HepG2 (cell line): ENCODE results near the gene MSS51. TPM values are rescaled to one million over a fixed set of nuclear protein-coding genes. Genes with fewer than 3 reads are reported as not detected.

Source experiments
- ATAC-seq: fragments of 200-7000 bp; cut with Tn5 transposase; 3 replicates; pipeline ENCODE4 v1.9.1; 2020; ENCODE audit warnings: mild to moderate bottlenecking, moderate library complexity
- BruUV-seq: library from RNA; stranded (reverse); fragments of 400-500 nt; replicated peaks from 2 replicates; lab custom pipeline; 2021; lab: Mats Ljungman, UMichigan
- CTCF ChIA-PET: fragments of 300-600 bp; formaldehyde crosslinking; extraction: SDS; loops from one replicate; lab custom pipeline; 2021; ENCODE audit warnings: low total read pairs, inconsistent platforms, low intra/inter-chr PET ratio; lab: Yijun Ruan, JAX
- POLR2A ChIA-PET: fragments of 350-600 bp; sonication (Branson Sonifier 250); formaldehyde crosslinking; loops from one replicate; lab custom pipeline; 2020; ENCODE audit warnings: antibody characterized with exemption, inconsistent platforms; lab: Yijun Ruan, JAX
- DNase-seq: peaks from one replicate; pipeline ENCODE4 v3.0.0-alpha.2; 2015; ENCODE audit warnings: low spot score
- FAIRE-seq: peaks from 3 replicates; lab custom pipeline; 2011; peaks lifted over from hg19 to GRCh38; lab: Jason Lieb, UNC
- H2AFZ ChIP-seq: one replicate; pipeline ENCODE4 v1.6.1; 2011; ENCODE audit warnings: low read length, inconsistent platforms
- H3K27ac ChIP-seq: fragments of 300-600 bp; 3 replicates; pipeline ENCODE4 v1.8.0; 2011; ENCODE audit warnings: mixed run types, mild to moderate bottlenecking, mixed read lengths, low read length, inconsistent platforms; ENCODE audit not compliant: insufficient read depth; ENCODE audit errors: extremely low read length
- H3K27me3 ChIP-seq, 2 experiments: fragments of 200-600 bp in 1 of 2; 2 replicates in 1 of 2; 3 replicates in 1 of 2; pipeline versions ENCODE4 v1.6.0 to v1.8.0; 2011; ENCODE audit warnings: low read length in 2 of 2, mild to moderate bottlenecking in 2 of 2, moderate library complexity in 2 of 2, inconsistent platforms in 1 of 2; ENCODE audit not compliant: insufficient read depth in 2 of 2, control insufficient read depth in 1 of 2
- H3K36me3 ChIP-seq, 2 experiments: fragments of 200-600 bp in 1 of 2; replicated peaks in 1 of 2; 2 replicates in 1 of 2; 3 replicates in 1 of 2; pipeline versions ENCODE4 v1.5.1 to v1.8.0; 2011; ENCODE audit warnings: low read length in 2 of 2, inconsistent platforms in 1 of 2; ENCODE audit not compliant: insufficient read depth in 2 of 2, control insufficient read depth in 1 of 2
- H3K4me1 ChIP-seq: 2 replicates; pipeline ENCODE4 v1.5.1; 2012; ENCODE audit warnings: low read length, inconsistent platforms; ENCODE audit not compliant: insufficient read depth
- H3K4me2 ChIP-seq: 2 replicates; pipeline ENCODE4 v1.6.0; 2011; ENCODE audit warnings: low read depth, low read length, inconsistent platforms
- H3K4me3 ChIP-seq, 3 experiments: fragments of 200-600 bp in 1 of 3; sonication (generic), shearing (Covaris generic) in 1 of 3; replicated peaks in 1 of 3; 2 replicates each; pipeline ENCODE4 v1.5.1; 2011 to 2016; ENCODE audit warnings: low read length in 3 of 3, inconsistent platforms in 2 of 3, low read depth in 2 of 3, mild to moderate bottlenecking in 2 of 3, control low read depth in 1 of 3, mixed read lengths in 1 of 3; ENCODE audit not compliant: insufficient read depth in 1 of 3
- H3K79me2 ChIP-seq: one replicate; pipeline ENCODE4 v1.6.1; 2011; ENCODE audit warnings: low read length, inconsistent platforms; ENCODE audit not compliant: insufficient read depth
- H3K9ac ChIP-seq: 2 replicates; pipeline ENCODE4 v1.6.0; 2011; ENCODE audit warnings: mild to moderate bottlenecking, low read depth, low read length, inconsistent platforms; ENCODE audit not compliant: insufficient read depth
- H3K9me3 ChIP-seq: 2 replicates; pipeline ENCODE4 v1.5.1; 2012; ENCODE audit warnings: mild to moderate bottlenecking, low read length
- H4K20me1 ChIP-seq: 2 replicates; pipeline ENCODE4 v1.6.0; 2011; ENCODE audit warnings: inconsistent platforms, mild to moderate bottlenecking, low read length, moderate library complexity; ENCODE audit not compliant: insufficient read depth
- DRAP1 ChIP-seq: IDR thresholded peaks from 2 replicates; pipeline ENCODE4 v1.6.1; 2016; ENCODE audit warnings: missing genetic modification reagents, missing compliant biosample characterization
- HOXD1 ChIP-seq: sonication (generic); formaldehyde crosslinking; IDR thresholded peaks from 2 replicates; pipeline ENCODE4 v1.5.0; 2020; ENCODE audit warnings: missing genetic modification reagents
- JARID2 ChIP-seq: sonication (generic); formaldehyde crosslinking; IDR thresholded peaks from 2 replicates; pipeline ENCODE4 v1.8.1; 2023; ENCODE audit warnings: missing genetic modification reagents, inconsistent platforms; ENCODE audit not compliant: insufficient replicate concordance
- JUNB ChIP-seq: sonication (generic); formaldehyde crosslinking; IDR thresholded peaks from 2 replicates; pipeline ENCODE4 v1.8.0; 2022; ENCODE audit warnings: missing genetic modification reagents, mild to moderate bottlenecking, borderline replicate concordance
- PAX8 ChIP-seq: sonication (generic); formaldehyde crosslinking; IDR thresholded peaks from 2 replicates; pipeline ENCODE4 v1.8.0; 2022; ENCODE audit warnings: mild to moderate bottlenecking, missing genetic modification reagents, borderline replicate concordance
- PHF20 ChIP-seq: sonication (generic); formaldehyde crosslinking; IDR thresholded peaks from 2 replicates; pipeline ENCODE4 v1.5.0; 2020; ENCODE audit warnings: mild to moderate bottlenecking, missing genetic modification reagents
- RBFOX2 ChIP-seq: fragments of 200-400 bp; formaldehyde crosslinking; IDR thresholded peaks from 2 replicates; pipeline ENCODE4 v1.6.1; 2017; ENCODE audit warnings: low read depth, mild to moderate bottlenecking, low read length
- SNRNP70 ChIP-seq: fragments of 200-400 bp; formaldehyde crosslinking; IDR thresholded peaks from 2 replicates; pipeline ENCODE4 v1.6.1; 2017; ENCODE audit warnings: mild to moderate bottlenecking, low read depth, low read length, moderate library complexity
- SRSF1 ChIP-seq: fragments of 200-400 bp; formaldehyde crosslinking; optimal IDR thresholded peaks from 2 replicates; pipeline ENCODE3; 2017; ENCODE audit warnings: mild to moderate bottlenecking, low read depth, low read length, moderate library complexity
- TGIF2 ChIP-seq: IDR thresholded peaks from 2 replicates; pipeline ENCODE4 v1.6.1; 2016; ENCODE audit warnings: control low read depth, missing compliant biosample characterization
- ZNF558 ChIP-seq: sonication (generic); formaldehyde crosslinking; IDR thresholded peaks from 2 replicates; pipeline ENCODE4 v1.9.0; 2022; ENCODE audit warnings: mild to moderate bottlenecking, missing genetic modification reagents, borderline replicate concordance
- ZNF607 ChIP-seq: sonication (generic); formaldehyde crosslinking; IDR thresholded peaks from 2 replicates; pipeline ENCODE4 v1.5.1; 2020; ENCODE audit warnings: missing genetic modification reagents, mild to moderate bottlenecking, borderline replicate concordance
- ZNF788 ChIP-seq: sonication (generic); formaldehyde crosslinking; IDR thresholded peaks from 2 replicates; pipeline ENCODE4 v1.5.0; 2020; ENCODE audit warnings: mild to moderate bottlenecking, missing genetic modification reagents, borderline replicate concordance
- ZZZ3 ChIP-seq: sonication (generic); formaldehyde crosslinking; IDR thresholded peaks from 2 replicates; pipeline ENCODE4 v1.4.0; 2020; ENCODE audit warnings: missing genetic modification reagents, mild to moderate bottlenecking, borderline replicate concordance
- WGBS: methylation state at CpG from one replicate; pipeline ENCODE4 v1.1.6; 2017; ENCODE audit warnings: low lambda C conversion rate; 5-methylcytosine and 5-hydroxymethylcytosine counted together
- in situ Hi-C: cut with HindIII; loops from 2 replicates; pipeline ENCODE4 v1.10.0; 2017; ENCODE audit warnings: low pct_unique_long_range_greater_than_20kb; ENCODE audit not compliant: extremely low pct_ligation_motif_present
- intact Hi-C: fragments of 100-400 bp; cut with micrococcal nuclease; formaldehyde crosslinking; loops from one replicate; pipeline ENCODE4 v1.10.0; 2022; ENCODE audit not compliant: unreplicated experiment
- polyA plus RNA-seq, 8 experiments: library from polyadenylated mRNA; depleted of rRNA in 3 of 8; stranded (reverse) in 7 of 8; unstranded in 1 of 8; fragments of >200 nt; fragmentation: Illumina TruSeq in 4 of 8; extraction: Trizol in 4 of 8; gene quantifications; 2 replicates each; pipeline versions ENCODE4 v1.2.1 to v1.2.3, GENCODE V29; 2011 to 2016; ENCODE audit warnings: low read depth in 4 of 8, missing spikeins in 1 of 8, mixed read lengths in 1 of 8; ENCODE audit not compliant: insufficient read depth in 1 of 8
- total RNA-seq, 5 experiments: library from RNA; depleted of rRNA; stranded (reverse); fragments of >200 nt; fragmentation: Illumina TruSeq; extraction: Trizol; gene quantifications; 2 replicates each; pipeline ENCODE4 v1.2.3, GENCODE V29; 2016; ENCODE audit warnings: low read depth in 1 of 5
- TF ChIP-seq, protein P1 (sequence below): sonication (generic); formaldehyde crosslinking; IDR thresholded peaks from 2 replicates; pipeline ENCODE4 v1.5.0; 2020; ENCODE audit warnings: missing genetic modification reagents
- TF ChIP-seq, protein P2 (sequence below): sonication (generic); formaldehyde crosslinking; IDR thresholded peaks from 2 replicates; pipeline ENCODE4 v1.9.0; 2021; ENCODE audit warnings: missing genetic modification reagents, borderline replicate concordance

The MSS51 gene
- total and polyA plus RNA-seq, 2 of the 13 experiments (the other 11 are each of a cell fraction or from before 2014, with no cell fraction given): 0.91 to 2.4 TPM

- no peak for TF ChIP-seq JUNB (CRISPR knock-in tag)
- TF ChIP-seq, protein P1, sequence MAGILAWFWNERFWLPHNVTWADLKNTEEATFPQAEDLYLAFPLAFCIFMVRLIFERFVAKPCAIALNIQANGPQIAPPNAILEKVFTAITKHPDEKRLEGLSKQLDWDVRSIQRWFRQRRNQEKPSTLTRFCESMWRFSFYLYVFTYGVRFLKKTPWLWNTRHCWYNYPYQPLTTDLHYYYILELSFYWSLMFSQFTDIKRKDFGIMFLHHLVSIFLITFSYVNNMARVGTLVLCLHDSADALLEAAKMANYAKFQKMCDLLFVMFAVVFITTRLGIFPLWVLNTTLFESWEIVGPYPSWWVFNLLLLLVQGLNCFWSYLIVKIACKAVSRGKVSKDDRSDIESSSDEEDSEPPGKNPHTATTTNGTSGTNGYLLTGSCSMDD (CRISPR knock-in tag): no peak
- no peak for TF ChIP-seq SRSF1
- TF ChIP-seq, all 625 proteins: peak for 0
Observed at GRCh38 chr10:73432646-73433537, 469 bp downstream of the MSS51 start (continued).

DNA sequence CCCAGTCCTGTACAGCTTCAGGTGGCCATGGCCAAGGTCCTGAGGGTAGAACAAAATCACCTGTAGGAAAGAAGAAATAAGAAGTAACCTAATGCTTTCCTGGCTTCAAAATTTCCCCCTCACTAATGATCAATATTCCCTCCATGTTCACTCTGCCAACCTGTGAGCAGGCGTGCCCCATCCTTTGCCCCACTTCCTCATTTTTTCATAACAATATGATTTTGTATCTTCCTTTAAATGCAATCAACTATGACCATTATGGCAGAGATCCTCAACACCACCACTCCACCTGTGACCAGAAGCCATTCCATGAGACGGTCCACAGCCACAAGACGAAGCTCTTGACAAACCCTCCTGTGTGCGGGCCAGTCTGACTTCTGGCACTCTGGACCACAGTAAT, 7.0 kb downstream of the MSS51 start:
- no peaks in the 10 kb centered on the region for H3K27me3 ChIP-seq
- no TSS peak for BruUV-seq
- no peak overlapping the region for H3K9ac ChIP-seq
- no peaks in the 10 kb centered on the region for H3K9me3 ChIP-seq
- WGBS: 100% methylated on average over 4 of the region's 4 CpGs
- H3K4me1 ChIP-seq: no peaks in the 10 kb centered on the region
- H4K20me1 ChIP-seq: no peaks in the 10 kb centered on the region
- no peak for FAIRE-seq
- no peak overlapping the region for H3K4me2 ChIP-seq
- no peak overlapping the region for H3K4me3 ChIP-seq
- no peak overlapping the region for H3K27ac ChIP-seq
- no peak overlapping the region for H2AFZ ChIP-seq
- ChIA-PET POLR2A (no interaction called here), CTCF (no interaction called here)
- in situ Hi-C loops: no loop called here
- H3K79me2 ChIP-seq: no peaks in the 10 kb centered on the region
- intact Hi-C loops: no loop called here
- peaks cover 3% of the 10 kb centered on the region in 2 experiments; a peak in 3 of 5 replicates for H3K36me3 ChIP-seq
- no peak for DNase-seq
- no peak for ATAC-seq
- no peak for TF ChIP-seq PAX8 (CRISPR knock-in tag)
- TF ChIP-seq ZZZ3 (CRISPR knock-in tag): no peak
- TF ChIP-seq ZNF607 (CRISPR knock-in tag): no peak
- no peak for TF ChIP-seq RBFOX2
- TF ChIP-seq ZNF558 (CRISPR knock-in tag): no peak
- TF ChIP-seq DRAP1 (CRISPR knock-in tag): no peak
- TF ChIP-seq, protein P2, sequence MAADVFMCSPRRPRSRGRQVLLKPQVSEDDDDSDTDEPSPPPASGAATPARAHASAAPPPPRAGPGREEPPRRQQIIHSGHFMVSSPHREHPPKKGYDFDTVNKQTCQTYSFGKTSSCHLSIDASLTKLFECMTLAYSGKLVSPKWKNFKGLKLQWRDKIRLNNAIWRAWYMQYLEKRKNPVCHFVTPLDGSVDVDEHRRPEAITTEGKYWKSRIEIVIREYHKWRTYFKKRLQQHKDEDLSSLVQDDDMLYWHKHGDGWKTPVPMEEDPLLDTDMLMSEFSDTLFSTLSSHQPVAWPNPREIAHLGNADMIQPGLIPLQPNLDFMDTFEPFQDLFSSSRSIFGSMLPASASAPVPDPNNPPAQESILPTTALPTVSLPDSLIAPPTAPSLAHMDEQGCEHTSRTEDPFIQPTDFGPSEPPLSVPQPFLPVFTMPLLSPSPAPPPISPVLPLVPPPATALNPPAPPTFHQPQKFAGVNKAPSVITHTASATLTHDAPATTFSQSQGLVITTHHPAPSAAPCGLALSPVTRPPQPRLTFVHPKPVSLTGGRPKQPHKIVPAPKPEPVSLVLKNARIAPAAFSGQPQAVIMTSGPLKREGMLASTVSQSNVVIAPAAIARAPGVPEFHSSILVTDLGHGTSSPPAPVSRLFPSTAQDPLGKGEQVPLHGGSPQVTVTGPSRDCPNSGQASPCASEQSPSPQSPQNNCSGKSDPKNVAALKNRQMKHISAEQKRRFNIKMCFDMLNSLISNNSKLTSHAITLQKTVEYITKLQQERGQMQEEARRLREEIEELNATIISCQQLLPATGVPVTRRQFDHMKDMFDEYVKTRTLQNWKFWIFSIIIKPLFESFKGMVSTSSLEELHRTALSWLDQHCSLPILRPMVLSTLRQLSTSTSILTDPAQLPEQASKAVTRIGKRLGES (CRISPR knock-in tag): no peak
- no peak for TF ChIP-seq TGIF2
- TF ChIP-seq HOXD1: no peak
- no peak for TF ChIP-seq JARID2 (CRISPR knock-in tag)
- no peak for TF ChIP-seq ZNF788 (CRISPR knock-in tag)
- TF ChIP-seq SNRNP70: no peak
- TF ChIP-seq PHF20 (CRISPR knock-in tag): no peak
